ENCODE measurements around the gene VPS4B. TPM values are rescaled to one million over a fixed set of nuclear protein-coding genes. Genes with fewer than 3 reads are reported as not detected.

The VPS4B gene
- total and polyA plus RNA-seq, 2 of the 8 experiments (the other 6 are each of a cell fraction or from before 2014, with no cell fraction given), result 7.2 to 45.3 TPM

DNA sequence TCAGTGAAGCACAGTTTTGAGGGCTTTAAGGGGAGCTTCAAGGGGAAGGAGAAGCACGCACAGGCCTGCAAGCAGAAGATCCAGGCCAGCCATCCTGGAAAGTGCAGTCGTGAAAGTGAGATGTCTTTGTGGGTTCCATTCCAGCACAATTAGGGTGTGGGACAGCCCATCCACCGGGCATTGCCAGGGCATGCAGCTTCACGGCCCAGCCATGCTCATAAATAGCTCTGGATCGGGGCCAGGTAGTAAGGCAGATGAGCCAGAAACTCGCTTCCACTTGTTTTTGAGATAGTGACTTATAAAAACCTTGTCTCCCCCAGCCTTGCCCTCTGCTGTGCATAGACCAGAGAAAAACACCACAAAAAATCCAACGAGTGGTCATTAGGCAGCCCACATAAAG lies 76.2 kb downstream of the VPS4B start (continued):
- TF ChIP-seq NANOG (IDR thresholded peaks at IDR 0.05; ENCODE audit: insufficient read depth, low read depth, low read length, poor library complexity, severe bottlenecking) (no peak), RXRA (IDR thresholded peaks at IDR 0.05; ENCODE audit: insufficient read depth, low read depth, low read length) (no peak), TAF1 (IDR thresholded peaks at IDR 0.05; ENCODE audit: low read depth, low read length) (no peak), POU5F1 (IDR thresholded peaks at IDR 0.05; ENCODE audit: low read depth, low read length) (no peak)
- TF ChIP-seq, protein P1, sequence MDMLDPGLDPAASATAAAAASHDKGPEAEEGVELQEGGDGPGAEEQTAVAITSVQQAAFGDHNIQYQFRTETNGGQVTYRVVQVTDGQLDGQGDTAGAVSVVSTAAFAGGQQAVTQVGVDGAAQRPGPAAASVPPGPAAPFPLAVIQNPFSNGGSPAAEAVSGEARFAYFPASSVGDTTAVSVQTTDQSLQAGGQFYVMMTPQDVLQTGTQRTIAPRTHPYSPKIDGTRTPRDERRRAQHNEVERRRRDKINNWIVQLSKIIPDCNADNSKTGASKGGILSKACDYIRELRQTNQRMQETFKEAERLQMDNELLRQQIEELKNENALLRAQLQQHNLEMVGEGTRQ (IDR thresholded peaks at IDR 0.05; ENCODE audit: low read length), result no peak

All from H1 (cell line).